GM19467 (cell line): Measurements from ENCODE around the gene SNAPC2.
"Not testable (repeated sequence)": the region's sequence is repeated elsewhere in the genome, so short reads cannot be mapped to it uniquely, and the experiment has no call there.

Experiments
- ATAC-seq: cut with Tn5 transposase; IDR thresholded peaks from one replicate; pipeline ENCODE4 v1.9.1; 2021; ENCODE audit warnings: mild to moderate bottlenecking, moderate library complexity; ENCODE audit not compliant: unreplicated experiment

Gene SNAPC2

DNA sequence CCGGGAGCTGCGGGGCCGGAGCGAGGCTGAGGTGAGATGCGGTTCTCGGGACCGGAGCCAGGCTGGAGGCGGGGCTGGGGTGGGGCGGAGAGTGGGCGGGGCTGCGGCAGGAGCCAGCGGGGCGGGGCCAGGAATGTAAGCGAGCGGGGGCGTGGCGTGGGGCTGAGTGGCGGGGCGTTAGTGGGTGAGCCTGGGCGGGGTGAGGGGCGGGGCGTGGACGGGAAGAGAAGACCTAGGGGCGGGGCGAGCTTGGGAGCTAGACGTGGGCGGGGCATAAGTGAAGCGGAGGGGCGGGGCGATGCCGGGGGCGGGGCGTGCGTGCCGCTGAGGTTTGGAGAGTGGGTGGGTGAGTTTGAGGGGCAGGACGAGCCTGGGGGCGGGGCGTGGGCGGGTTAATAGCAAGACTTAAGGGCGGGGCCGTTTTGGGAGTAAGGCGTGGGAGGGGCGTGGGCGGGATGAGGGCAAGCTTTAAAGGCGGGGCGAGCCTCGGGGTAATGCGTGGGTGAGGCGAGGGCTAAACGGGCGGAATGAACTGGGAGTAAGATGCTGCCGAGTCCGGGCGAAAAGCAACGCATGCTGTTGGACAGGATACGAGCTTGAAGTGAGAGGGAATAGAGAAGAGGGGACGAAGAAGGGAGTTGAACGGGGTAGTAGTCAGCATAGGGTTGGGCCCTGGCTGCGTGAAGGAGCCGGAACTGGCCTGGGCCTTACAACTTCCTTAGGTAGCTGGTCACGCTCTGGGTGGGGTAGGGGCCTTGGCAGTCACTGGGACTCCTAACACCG, 572 bp downstream of the SNAPC2 start:
- ATAC-seq = peak; percentile 27

DNA sequence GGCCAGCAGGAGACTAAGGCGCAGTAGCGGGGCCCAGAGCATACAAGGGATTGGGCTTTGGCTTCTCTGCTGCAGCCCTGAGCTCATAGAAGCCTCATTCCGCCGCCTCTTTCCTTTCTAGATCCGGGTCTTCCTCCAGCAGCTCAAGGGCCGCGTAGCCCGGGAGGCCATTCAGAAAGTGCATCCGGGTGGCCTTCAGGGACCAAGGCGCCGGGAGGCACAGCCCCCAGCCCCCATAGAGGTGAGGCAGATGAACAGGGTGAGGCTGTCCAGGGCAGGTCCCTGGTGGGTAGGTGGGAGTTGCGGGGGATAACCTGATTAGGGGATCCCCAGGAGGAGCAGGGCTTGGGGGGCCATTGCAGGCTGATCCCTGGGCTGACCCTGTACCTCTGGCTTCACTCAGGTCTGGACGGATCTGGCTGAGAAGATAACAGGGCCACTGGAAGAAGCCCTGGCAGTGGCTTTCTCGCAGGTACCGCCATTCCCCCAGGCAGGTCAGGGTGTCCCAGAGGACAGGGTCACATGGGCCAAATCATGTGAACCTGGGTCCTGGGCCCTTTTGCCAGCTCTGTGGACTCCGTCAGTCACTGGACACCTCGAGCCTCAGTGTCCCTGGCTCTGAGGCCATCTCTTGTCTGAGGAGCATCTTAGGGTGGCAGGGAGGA, 1.3 kb downstream of the SNAPC2 start:
- no peak for ATAC-seq

DNA sequence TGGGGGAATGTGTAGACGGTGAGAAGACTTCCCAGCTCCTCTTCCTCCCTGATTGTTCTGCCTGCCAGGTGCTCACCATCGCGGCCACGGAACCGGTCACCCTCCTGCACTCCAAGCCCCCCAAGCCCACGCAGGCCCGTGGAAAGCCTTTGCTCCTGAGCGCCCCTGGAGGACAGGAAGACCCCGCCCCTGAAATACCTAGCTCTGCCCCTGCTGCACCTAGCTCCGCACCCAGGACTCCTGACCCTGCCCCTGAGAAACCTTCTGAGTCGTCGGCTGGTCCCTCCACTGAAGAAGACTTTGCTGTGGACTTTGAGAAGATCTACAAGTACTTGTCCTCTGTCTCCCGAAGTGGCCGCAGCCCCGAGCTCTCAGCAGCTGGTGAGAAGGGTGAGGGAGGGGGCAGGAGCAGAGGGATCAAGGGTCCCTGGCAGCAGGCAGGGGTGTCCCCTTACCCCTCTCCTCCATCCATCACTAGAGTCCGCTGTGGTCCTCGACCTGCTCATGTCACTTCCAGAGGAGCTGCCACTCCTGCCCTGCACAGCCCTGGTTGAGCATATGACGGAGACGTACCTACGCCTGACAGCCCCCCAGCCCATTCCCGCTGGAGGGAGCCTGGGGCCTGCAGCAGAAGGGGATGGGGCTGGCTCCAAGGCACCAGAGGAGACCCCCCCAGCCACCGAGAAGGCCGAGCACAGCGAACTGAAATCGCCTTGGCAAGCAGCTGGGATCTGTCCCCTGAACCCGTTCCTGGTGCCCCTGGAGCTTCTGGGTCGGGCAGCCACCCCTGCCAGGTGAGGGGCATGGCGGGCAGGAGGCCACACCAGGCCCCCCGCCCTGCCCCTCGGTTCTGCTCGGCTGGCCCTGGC, 2.1 kb downstream of the SNAPC2 start:
- no peak for ATAC-seq

DNA sequence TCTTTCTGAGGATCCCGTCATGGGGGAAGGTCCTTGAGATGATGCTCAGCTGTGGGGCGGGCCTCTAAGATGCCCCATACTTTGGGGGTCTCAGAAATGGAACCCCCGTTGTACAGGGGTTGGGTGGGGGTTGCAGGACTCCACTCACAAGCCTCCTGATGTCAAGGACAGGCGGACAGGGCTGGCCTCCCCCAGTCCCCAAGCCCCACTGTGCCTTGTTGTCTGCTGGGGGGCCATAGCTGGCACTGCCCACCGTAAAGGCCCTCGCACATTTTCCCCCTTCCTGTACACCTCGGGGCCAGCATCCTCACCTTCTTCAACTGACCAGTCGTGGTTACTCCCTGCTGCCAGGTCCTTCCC, 2.7 kb downstream of the SNAPC2 start:
- ATAC-seq = no peak

DNA sequence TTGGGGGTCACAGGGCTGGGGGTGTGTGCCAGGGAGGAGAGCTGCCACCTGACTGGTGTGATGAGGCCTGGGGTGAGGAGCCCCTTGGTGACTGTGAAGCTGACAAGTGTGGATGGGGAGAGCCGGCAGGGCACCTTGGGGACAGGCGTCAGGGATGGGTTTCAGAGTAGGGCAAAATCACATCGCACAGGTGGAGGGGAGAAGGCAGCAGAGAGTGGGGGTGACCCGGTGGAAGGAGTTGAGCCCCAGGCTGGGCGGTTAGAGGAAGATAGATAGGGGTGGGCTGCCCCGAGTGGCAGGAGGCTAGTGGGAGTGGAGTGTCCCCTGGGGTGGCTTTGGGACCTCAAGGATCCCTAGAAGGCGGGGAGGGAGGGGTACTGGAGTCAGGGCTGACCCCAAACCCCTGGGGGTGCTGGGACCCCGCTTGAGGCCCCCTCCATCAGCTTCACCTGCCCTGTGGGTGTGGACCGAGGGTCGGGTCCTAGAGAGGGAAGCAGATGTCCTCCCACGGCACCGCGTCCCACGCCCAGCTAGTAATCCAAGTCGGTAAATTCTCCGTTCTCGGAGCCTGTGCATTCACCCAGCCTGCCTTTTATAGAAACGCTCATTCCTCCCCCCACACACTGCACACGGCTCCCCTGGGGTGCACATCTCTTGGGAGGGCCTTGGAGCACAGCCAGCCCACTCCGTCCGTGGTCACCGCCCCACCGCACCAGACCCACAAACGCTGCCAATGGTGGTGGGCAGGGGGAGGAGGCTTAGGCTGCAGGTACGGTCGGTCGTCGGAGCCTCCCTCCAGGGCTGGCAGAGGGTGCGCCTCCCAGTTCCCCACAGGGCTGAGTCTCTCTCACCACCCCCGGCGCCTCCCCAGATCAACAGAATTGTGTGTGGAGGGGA, 3.4 kb downstream of the SNAPC2 start:
- ATAC-seq = no peak

DNA sequence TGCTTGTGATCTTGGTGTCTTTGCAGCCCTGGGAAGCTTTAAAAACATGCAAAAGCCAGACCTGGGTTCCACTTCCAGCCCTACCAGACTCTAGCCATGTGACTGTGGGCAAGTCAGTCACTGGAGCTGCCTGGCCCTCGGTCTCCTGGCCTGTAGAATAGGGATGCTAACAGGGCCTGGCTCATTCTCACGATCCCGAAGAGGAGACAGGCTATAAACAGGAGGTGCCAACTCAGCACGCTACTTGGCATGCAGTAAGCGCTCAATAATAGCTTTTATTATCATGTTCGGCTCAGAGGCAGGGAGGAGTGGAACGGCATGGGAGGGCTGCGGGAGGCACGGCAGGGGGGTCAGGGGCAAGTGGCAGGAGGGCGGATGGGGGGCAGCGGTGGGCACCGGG, 4.1 kb downstream of the SNAPC2 start:
- ATAC-seq = no peak

DNA sequence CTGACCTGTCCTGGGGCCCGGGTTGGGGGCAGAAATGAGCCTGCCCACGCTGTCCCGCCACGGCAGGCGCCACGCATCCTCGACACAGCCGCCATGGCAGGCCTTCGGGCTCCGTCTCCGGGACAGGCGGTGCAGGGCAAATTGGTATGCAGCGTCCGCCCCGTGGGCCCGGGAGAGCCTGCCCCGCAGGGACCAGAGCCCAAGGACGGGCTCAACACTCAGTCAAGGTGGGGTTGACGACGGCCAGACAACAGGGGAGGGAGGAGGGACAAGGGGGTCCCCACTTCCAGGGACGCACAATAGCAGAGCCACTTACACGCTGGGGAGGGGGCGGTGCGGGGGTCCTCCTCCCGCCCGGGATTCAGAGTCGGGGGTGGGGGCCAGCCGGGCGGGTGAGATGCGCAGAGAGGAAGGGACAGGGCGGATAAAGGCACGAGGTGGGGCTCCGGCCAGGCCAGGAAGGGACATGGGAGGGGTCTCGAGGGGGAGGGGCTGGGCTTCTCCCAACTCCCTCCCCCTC, 4.6 kb downstream of the SNAPC2 start:
- ATAC-seq = no peak

DNA sequence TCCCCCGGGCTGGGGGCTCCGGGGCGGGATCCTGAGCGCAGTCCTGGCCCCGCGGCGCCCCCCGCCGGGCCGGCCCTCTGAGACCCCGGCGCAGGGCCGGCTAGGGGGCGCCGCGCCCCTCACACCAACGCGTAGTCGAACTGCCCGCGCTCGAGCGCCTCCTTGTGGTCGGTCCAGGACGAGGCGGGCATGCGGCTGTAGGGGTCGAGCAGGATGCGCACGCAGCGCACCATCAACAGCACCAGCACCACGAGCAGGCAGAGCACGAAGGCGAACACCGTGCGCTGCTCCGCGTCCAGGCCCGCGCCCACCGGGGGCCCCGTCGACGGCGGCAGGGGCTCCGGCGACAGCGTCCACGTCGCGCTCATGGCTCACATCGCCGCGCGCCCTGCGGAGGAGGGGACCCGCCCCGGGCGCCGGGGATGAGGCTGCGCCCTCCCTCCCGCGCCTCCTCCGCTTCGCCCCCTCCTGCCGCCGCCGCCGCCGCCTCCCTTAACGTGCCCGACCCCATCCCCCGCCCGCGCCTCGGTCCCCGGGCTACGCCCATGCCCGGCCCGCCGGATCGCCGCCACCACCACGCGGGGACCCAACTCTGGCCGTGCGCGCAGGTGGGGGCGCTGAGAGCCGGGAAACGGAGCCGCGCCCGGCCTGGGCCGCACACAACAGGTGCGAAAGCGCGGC, 5.2 kb downstream of the SNAPC2 start:
- ATAC-seq = no peak

DNA sequence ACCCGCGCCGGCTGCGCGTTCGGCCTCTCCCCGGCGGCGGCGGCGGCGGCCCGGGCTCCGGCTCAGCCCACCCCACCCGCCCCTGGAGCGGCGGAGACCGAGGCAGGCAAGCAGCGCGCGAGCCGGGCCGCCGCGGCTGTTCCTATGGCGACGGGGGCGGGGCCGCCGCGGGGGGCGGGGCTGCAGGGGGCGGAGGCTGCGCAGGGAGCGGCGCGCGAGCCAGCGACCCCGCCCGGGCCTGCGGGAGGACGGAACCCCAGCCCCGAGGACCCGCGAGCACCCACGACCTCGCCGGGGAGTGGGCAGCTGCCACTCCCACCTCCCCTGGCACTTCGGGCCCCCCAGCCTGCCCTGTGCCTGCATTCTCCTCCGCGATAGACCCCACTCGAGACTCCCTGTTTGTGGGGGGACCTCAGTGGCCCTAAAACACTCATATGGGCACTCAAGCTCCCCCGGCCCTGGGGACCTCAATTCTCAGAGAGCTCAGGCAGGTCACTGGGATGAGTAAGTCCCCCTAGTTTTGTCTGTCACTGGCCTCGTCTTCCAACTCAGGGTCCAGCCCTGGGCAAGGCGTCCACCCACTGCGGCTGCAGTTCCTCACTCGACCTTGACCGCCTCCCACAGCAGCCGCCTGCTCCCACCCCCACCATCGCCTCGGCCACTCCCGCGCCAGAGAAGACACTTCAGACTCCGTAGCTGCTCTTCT, 6.0 kb downstream of the SNAPC2 start, which contains the start of gene CTXN1:
Gene CTXN1, minus strand, starts transcription at position 115 of the 706 bp plus-strand sequence. CDS start 597 bp downstream, outside the sequence.
- ATAC-seq = no peak

DNA sequence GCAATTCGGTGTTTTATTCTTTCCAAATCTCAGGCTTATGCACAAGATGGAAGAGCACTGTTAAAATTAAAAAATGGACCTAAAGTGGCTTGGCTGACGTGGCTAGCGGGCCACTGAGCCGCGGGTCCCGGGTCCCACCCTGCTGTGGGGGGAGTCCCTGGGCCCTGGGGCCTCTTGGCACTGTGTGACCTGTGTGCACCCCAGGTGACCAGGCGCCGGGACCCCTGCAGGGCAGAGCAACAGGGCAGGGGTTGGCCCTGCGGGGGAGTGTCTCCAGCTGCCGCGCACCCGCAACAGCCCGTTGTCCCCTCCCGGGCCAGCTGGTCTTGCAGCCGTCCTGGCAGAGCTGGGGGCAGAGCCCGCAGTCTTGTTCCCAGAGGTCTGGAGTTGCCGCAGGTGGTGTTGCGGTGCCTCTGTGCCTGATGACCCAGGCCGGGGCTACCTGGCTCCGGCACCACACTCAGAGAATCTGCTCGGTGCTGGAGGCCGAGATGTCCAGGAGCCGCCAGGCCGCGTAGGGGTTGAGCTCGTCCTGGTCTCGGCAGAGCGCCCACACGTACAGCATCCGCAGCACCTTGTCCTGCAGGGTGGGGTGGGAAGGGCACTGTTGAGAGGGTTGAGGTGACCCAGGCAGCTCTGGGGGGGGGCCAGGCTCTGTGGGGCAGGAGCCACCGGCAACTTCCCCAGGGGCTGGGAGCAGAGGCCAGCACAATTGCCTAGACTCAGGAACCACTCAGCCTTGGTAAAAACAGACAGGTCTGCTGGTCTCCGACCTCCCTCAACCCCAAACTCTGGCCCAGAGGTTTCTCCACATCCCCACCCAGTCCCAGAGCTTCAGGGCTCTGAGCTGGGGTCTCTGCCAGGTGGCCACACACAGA, 6.8 kb downstream of the SNAPC2 start:
- no peak for ATAC-seq

DNA sequence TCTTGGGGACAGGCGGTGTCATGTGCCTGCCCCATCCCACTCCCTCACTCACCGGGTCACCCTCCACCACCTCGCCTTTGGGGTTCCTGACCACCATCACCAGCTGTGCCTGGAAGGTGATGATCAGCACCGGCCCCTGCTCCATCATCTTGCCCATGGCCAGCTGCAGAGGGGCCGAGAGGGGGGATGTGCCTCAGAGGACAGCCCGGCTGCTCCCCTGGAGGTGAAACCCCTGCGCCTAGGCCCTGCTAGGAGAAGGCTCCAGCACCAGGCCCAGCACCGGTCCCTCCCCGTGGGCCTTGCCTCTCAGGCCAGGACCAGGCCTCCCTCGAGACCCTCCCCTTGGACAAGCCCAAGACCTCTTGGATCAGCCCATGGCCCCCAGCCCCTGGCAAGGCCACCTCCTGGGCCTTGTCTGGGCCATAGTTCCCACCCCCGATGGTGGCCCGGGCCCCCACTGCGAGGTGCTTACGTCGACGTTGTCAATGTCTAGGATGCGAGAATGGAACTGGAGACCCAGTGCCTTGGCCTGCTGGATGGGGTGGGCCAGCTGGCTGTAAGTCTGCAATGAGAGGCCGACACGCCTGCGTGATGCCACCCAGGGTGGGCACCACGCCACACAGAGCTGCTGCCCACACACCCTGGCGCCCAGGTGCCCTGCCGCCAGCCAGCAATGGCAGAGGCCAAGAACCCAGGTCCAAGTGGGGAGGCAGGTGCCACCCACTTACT, 7.6 kb downstream of the SNAPC2 start:
- ATAC-seq = no peak

DNA sequence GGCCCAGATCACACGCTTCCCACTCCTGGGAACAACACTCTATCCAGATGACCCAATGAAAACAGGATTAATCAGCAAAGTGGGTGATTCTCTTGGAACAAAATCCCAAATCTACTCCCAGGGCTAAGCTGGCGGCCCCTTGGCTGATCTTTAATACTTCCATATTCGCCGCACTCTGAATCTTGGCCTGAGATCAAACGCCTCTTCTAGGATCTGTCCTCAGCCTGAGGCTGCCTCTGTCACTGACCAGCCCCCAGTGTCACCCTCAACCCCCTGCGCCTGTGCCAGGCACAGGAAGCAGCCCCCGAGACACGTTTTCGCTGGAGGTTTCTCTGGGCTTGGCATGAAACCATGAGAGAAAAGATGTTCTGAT, 8.2 kb downstream of the SNAPC2 start:
- ATAC-seq = no peak

DNA sequence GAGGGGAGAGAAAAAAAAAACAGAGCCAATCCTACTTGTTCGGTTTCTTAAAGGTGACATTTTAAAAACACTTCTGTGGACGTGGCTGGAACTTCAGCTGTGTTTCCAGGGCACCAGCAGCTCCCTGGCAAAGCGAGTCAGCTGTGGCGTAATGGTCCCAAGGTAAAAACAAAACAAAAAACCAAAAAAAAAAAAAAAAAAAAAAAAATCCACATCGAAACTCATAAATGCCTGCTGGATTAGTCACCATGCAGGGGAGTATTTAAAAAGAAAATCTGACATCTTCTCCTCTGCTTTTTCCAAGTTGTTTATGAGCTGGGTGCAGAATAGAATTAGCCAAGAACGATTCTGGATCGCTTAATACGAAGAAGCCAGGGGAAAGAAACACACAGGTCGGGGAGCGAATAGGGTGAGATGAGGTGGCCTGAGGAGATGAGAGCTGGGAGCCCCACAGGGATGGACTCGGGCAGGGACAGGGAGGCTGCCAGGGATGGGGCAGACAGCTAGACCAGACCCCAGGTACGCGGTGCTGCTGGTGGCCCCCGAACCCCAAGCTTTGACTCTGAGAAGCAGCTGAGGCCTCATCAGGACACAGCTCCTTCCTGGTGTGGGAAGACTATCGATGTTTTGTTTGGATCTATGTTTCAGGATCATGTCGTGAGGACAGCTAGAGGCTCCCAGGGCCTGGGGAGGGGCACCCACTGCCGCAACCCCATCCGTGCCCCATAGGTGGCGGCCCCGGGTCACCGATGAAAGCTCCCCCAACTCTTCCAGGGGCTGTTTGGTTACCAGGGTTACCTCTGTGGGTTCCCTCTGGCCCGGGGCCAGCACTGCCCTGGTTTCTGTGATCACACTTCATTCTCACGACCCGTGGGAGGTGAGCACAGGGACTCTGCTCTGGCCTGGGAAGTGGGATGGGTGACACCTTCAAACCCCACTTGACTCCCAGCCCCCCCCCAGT, 8.9 kb downstream of the SNAPC2 start:
- no peak for ATAC-seq

DNA sequence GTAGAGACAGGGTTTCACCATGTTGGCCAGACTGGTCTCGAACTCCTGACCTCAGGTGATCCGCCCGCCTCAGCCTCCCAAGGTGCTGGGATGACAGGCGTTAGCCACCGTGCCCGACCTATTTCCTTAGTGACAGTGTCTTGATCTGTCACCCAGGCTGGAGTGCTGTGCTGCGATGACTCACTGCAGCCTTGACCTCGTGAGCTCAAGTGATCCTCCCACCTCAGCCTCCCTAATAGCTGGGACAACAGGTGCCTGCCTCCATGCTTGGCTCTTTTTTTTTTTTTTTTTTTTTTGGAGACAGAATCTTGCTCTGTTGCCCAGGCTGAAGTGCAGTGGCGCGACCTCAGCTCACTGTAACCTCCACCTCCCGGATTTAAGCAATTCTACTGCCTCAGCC, 9.9 kb downstream of the SNAPC2 start:
- not testable (repeated sequence) for ATAC-seq

DNA sequence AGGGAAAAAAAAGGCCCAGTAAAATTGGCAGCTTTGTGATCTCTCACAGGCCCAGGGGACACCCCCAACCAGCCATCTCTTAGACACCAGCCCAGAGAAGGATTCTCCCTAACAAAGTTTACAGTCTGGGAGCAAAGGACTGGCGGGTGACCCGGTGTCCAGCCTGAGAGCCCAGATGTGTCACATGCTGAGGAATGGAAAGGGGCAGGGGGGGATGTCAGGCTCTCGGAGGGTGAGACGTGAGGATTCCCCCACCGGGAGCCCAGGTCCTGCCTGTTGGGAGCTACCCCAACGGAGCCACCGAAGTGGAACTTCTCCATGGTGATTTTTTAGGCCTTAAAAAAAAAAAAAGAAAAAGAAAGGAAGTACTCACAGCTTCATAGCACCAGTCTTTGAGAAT, 10.6 kb downstream of the SNAPC2 start:
- ATAC-seq = no peak
